ENCODE data around the gene TENT4B.

DNA sequence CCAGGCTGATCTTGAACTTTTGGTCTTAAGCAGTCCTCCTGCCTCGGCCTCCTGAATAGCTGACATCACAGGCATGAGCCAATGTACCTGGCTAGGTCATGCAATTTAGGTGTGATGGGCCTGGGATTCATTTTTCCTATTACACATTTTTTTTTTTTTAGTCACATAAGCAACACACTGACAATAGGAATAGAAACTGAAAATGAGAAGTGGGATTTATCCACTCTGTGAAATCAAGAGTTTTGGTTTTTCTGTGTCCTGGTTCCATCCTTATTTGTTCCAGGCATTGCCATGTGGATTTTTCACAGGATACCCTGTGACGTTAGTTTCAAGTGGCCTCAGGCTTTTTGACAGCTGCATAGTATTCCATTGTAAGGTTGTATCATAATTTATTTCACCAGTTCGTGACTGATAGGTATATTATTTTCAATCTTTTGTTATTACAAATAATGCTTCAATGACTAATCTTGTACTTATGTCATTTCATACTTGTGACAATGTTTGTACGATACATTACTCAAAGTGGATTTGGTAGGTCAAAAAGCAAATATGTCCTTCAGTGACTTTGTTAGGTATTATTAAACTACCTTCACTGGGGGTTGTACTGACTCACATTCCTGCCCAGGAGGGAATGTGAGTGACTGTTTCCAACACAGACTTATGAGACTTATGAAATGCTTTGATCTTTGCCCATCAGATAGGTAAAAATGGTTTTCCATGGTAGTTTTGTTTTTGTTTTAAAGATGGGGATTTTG lies 123.9 kb downstream of the TENT4B start:
- TF ChIP-seq POLR2A (IDR thresholded peaks at IDR 0.05; ENCODE audit: borderline replicate concordance, extremely low read depth, insufficient read depth, insufficient read length) (no peak), CEBPB (IDR thresholded peaks at IDR 0.05; ENCODE audit: low read depth) (no peak), SP1 (IDR thresholded peaks at IDR 0.05; ENCODE audit: low read depth) (no peak), YY1 (IDR thresholded peaks at IDR 0.05; ENCODE audit: extremely low read depth, insufficient replicate concordance, low read depth, low read length) (no peak)
- TF ChIP-seq, protein P1, sequence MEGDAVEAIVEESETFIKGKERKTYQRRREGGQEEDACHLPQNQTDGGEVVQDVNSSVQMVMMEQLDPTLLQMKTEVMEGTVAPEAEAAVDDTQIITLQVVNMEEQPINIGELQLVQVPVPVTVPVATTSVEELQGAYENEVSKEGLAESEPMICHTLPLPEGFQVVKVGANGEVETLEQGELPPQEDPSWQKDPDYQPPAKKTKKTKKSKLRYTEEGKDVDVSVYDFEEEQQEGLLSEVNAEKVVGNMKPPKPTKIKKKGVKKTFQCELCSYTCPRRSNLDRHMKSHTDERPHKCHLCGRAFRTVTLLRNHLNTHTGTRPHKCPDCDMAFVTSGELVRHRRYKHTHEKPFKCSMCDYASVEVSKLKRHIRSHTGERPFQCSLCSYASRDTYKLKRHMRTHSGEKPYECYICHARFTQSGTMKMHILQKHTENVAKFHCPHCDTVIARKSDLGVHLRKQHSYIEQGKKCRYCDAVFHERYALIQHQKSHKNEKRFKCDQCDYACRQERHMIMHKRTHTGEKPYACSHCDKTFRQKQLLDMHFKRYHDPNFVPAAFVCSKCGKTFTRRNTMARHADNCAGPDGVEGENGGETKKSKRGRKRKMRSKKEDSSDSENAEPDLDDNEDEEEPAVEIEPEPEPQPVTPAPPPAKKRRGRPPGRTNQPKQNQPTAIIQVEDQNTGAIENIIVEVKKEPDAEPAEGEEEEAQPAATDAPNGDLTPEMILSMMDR (IDR thresholded peaks at IDR 0.05 in 2 of 3, conservative IDR thresholded peaks at IDR 0.05 in 1 of 3; ENCODE audit: borderline replicate concordance in 1 of 3, insufficient read depth in 1 of 3, low read depth in 2 of 3, low read length in 2 of 3) = no peak
- TF ChIP-seq, protein P2, sequence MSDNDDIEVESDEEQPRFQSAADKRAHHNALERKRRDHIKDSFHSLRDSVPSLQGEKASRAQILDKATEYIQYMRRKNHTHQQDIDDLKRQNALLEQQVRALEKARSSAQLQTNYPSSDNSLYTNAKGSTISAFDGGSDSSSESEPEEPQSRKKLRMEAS (IDR thresholded peaks at IDR 0.05) = no peak

Data from HCT116 (cell line).